Heart right ventricle (tissue), 16 donors: ENCODE data around the gene SLC25A21. TPM values are rescaled to one million over a fixed set of nuclear protein-coding genes. Genes with fewer than 3 reads are reported as not detected.

ENCODE experiments used
- ATAC-seq, 8 donors: fragments of 200-7000 bp; cut with Tn5 transposase; one replicate each; pipeline ENCODE4 v1.9.1; 2020; ENCODE audit warnings: mild to moderate bottlenecking in 8 of 8, moderate library complexity in 8 of 8, moderate number of reproducible peaks in 1 of 8
- DNase-seq, 2 donors: peaks; one replicate each; pipeline ENCODE4 v3.0.0-alpha.2; 2020
- H3K27ac ChIP-seq, 10 donors: fragments of 200-600 bp; sonication (generic) in 2 of 10; one replicate each; pipeline versions ENCODE4 v1.5.0 to v1.8.0; 2020 to 2022; ENCODE audit warnings: mild to moderate bottlenecking in 3 of 10
- H3K27me3 ChIP-seq, 7 donors: fragments of 200-600 bp; one replicate each; pipeline ENCODE4 v1.8.0; 2021 to 2022; ENCODE audit warnings: mild to moderate bottlenecking in 2 of 7
- H3K36me3 ChIP-seq, 9 donors: fragments of 200-600 bp; sonication (generic) in 1 of 9; one replicate each; pipeline versions ENCODE4 v1.5.0 to v1.8.0; 2020 to 2022; ENCODE audit warnings: mild to moderate bottlenecking in 2 of 9
- H3K4me1 ChIP-seq, 9 donors: fragments of 200-600 bp; sonication (generic) in 1 of 9; one replicate each; pipeline versions ENCODE4 v1.5.0 to v1.8.0; 2020 to 2022; ENCODE audit warnings: mild to moderate bottlenecking in 4 of 9
- H3K4me3 ChIP-seq, 10 donors: fragments of 200-600 bp; sonication (generic) in 2 of 10; one replicate each; pipeline versions ENCODE4 v1.5.0 to v1.8.0; 2020 to 2022; ENCODE audit warnings: mild to moderate bottlenecking in 7 of 10, moderate library complexity in 2 of 10
- H3K9me3 ChIP-seq, 11 donors: fragments of 200-600 bp in 10 of 11; sonication (generic) in 2 of 11; one replicate each; pipeline versions ENCODE4 v1.5.0 to v1.8.0; 2013 to 2022; ENCODE audit warnings: mild to moderate bottlenecking in 2 of 11, control low read depth in 1 of 11, moderate library complexity in 1 of 11
- WGBS, 2 donors: extraction: QIAGEN DNeasy Blood & Tissue Kit; methylation state at CpG; one replicate each; pipeline ENCODE4 v1.1.7; 2013; ENCODE audit warnings: inconsistent platforms in 1 of 2; 5-methylcytosine and 5-hydroxymethylcytosine counted together
- intact Hi-C, 10 donors: fragments of 100-400 bp; cut with DNase I; formaldehyde crosslinking; loops; one replicate each; pipeline versions ENCODE4 v1.11.1 to v1.14.2; 2022
- polyA plus RNA-seq, 2 donors: library from polyadenylated mRNA; stranded (reverse); fragments of 200-250 nt; gene quantifications; one replicate each; pipeline ENCODE4 v1.2.3, GENCODE V29; 2013
- total RNA-seq, 10 donors: library from RNA; stranded (reverse); fragmentation: NEBNext Ultra II Directional in 3 of 10; extraction: Animal tissue kit (Norgen Biotek cat#: 25700) in 3 of 10; gene quantifications; one replicate each; pipeline versions ENCODE4 v1.2.1 to v1.2.4, GENCODE V29; 2021 to 2023
- TF ChIP-seq, protein P1 (sequence below), 9 donors: fragments of 200-600 bp; sonication (generic) in 2 of 9; IDR thresholded peaks; one replicate each; pipeline versions ENCODE4 v1.5.0 to v1.8.0; 2021 to 2022; ENCODE audit warnings: antibody characterized with exemption in 9 of 9, mild to moderate bottlenecking in 5 of 9, moderate library complexity in 1 of 9
- donor health status: Arrhythmogenic right ventricular cardiomyopathy.
- donor health status: ischemic (EF 13 %, LVEDD 7.1; RV severe dilation, severe dysfunction).
- donor health status: healthy with polysubstance abuse.
- donor health status: DM: no; HTN: yes; CAD: no.
- donor health status: DM: no; HTN: no; CAD: no.
- donor health status: ischemic (EF 25% LVEDD 6.9; RV normal size, moderate dysfunction).
- donor health status: ischemic (EF 25% LVEDD 5.7; RV mildly dilated, moderate dysfunction).
- donor health status: healthy.
- donor health status: DM: yes; HTN: yes; CAD: no.
- donor health status: Ischemic cardiomyopathy.
- donor health status: ischemic (EF 35%, LVEDD 5.7; RV mildly dilated, moderate dysfunction).
- donor health status: nonischemic (EF 11% LVEDD 7.7; RV severe dilation, severe dysfunction).
- donor health status: DM: yes; HTN: yes; CAD: no.
- donor health status: PGD.
- donor health status: ischemic (EF 29% LVEDD 5.4; RV normal size, mild dysfunction).
- donor health status: nonischemic (EF 23%, LVEDD 6.1; RV moderate dilation, normal function).

Gene SLC25A21
- total and polyA plus RNA-seq, 12 donors = 0.08 to 1.3 (median 0.34) TPM

DNA sequence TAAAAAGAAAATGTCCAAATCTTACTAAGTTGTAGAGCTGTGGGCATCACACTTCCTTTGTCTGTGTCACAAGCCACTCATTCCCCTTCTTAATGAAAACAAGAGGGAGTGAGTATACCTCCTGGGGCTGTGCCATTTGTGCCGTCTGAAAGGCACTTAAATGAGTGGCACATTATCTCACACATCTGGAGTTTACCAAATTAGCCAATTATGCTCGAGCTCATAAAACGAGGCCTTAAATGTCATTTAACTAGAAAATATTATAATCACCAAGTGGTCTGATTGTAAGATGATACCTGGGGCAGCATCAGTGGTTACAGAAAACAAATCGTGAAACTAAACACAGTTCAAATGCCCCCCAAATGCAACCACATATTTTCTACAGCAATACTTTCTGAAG is 364.7 kb downstream of the SLC25A21 start:
- no peak for ATAC-seq
- TF ChIP-seq, protein P1, sequence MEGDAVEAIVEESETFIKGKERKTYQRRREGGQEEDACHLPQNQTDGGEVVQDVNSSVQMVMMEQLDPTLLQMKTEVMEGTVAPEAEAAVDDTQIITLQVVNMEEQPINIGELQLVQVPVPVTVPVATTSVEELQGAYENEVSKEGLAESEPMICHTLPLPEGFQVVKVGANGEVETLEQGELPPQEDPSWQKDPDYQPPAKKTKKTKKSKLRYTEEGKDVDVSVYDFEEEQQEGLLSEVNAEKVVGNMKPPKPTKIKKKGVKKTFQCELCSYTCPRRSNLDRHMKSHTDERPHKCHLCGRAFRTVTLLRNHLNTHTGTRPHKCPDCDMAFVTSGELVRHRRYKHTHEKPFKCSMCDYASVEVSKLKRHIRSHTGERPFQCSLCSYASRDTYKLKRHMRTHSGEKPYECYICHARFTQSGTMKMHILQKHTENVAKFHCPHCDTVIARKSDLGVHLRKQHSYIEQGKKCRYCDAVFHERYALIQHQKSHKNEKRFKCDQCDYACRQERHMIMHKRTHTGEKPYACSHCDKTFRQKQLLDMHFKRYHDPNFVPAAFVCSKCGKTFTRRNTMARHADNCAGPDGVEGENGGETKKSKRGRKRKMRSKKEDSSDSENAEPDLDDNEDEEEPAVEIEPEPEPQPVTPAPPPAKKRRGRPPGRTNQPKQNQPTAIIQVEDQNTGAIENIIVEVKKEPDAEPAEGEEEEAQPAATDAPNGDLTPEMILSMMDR (IDR thresholded peaks at IDR 0.05) = no peak
- intact Hi-C loops = no loop called here
- DNase-seq = no peak
- H3K9me3 ChIP-seq = no peaks in the 10 kb centered on the region
- H3K27me3 ChIP-seq = peaks cover 0 to 45% (median 9%) of the 10 kb centered on the region in 7 donors
- no peak overlapping the region for H3K4me3 ChIP-seq
- WGBS, 2 donors = 58 to 60% methylated on average over 4 of the region's 4 CpGs
- peaks cover 0 to 9% (median 0%) of the 10 kb centered on the region in 9 donors for H3K4me1 ChIP-seq
- no peaks in the 10 kb centered on the region for H3K36me3 ChIP-seq
- H3K27ac ChIP-seq = no peak overlapping the region

- peaks cover 0 to 9% (median 0%) of the 10 kb centered on the region in 9 donors for H3K4me1 ChIP-seq
- H3K9me3 ChIP-seq = no peaks in the 10 kb centered on the region
- peak; percentile 80 to 100 (median 97) for ATAC-seq
- TF ChIP-seq, protein P1 (IDR thresholded peaks at IDR 0.05) = no peak
- peak overlapping the region in 1 of 10 donors; percentile 21 for H3K27ac ChIP-seq
- intact Hi-C loops = no loop called here
- H3K27me3 ChIP-seq = peaks cover 0 to 44% (median 17%) of the 10 kb centered on the region in 7 donors
- no peaks in the 10 kb centered on the region for H3K36me3 ChIP-seq
- H3K4me3 ChIP-seq = no peak overlapping the region
- DNase-seq = peak; percentile 17 to 57
- WGBS, 2 donors = 3 to 14% methylated on average over 6 of the region's 6 CpGs
Observed at GRCh38 chr14:36805131-36805559, 367.3 kb downstream of the SLC25A21 start.

DNA sequence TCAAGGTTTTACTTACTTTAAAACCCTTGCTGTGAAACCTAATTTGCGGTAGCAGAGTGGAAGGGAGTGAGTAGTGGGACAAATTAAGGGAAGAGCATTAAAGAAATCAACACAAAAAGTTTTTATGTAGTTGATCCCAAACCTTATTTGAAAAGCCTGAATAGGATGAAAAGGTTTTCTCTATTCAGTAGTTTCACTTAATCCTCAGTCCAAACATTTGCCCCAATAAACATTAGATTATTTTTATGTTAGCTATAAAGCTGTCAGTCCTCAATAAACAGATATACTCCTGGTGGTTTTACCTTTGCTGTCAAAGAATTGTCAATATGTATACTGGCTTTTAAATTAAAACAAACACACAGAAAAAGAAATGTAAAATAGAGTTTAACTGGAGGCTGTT is 374.8 kb downstream of the SLC25A21 start:
- Histone ChIP-seq H3K4me1 (no peaks in the 10 kb centered on the region), H3K9me3 (no peaks in the 10 kb centered on the region), H3K27me3 (peaks cover 0 to 77% (median 17%) of the 10 kb centered on the region in 7 donors), H3K4me3 (no peak overlapping the region), H3K36me3 (no peaks in the 10 kb centered on the region), H3K27ac (no peak overlapping the region)
- intact Hi-C loops = no loop called here
- TF ChIP-seq, protein P1 (IDR thresholded peaks at IDR 0.05) = no peak
- WGBS, 2 donors = 79% methylated on average over 1 of the region's 1 CpG
- ATAC-seq (no peak), DNase-seq (no peak)

DNA sequence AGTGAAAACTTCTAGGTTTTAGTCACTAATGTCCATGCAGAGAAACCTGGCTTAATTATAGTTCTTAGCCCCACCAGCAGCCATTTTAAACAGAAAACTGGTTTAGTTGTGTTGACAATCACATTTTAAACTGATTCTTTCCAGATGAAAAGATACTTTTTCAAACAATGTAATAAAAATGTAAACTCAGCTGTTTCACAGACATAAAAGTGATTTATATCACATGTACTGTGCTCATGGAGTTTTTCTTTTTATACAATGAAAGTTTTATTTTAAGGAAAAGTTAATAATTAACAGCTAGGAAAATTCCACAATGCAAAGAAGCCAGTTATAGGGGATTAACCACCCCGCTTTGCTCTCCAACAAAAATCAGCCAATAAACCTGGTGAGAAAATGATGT is 381.0 kb downstream of the SLC25A21 start:
- intact Hi-C loops = no loop called here
- Histone ChIP-seq H3K9me3 (no peaks in the 10 kb centered on the region), H3K4me3 (no peak overlapping the region), H3K4me1 (no peaks in the 10 kb centered on the region), H3K36me3 (no peaks in the 10 kb centered on the region), H3K27ac (no peak overlapping the region), H3K27me3 (peaks cover 0 to 54% (median 7%) of the 10 kb centered on the region in 7 donors)
- DNase-seq = no peak
- ATAC-seq = no peak
- TF ChIP-seq, protein P1 (IDR thresholded peaks at IDR 0.05) = no peak
- 88 to 90% methylated on average over 1 of the region's 1 CpG for WGBS, 2 donors
